Neuronal stem cell (in vitro differentiated cells): ENCODE results near the gene PKNOX2.

Experiments used
- DNase-seq: peaks from one replicate; pipeline ENCODE4 v3.0.0-alpha.2; 2013; ENCODE audit warnings: low spot score
- H2AFZ ChIP-seq: one replicate; pipeline ENCODE4 v1.6.1; 2013; ENCODE audit warnings: mild to moderate bottlenecking, low read length, inconsistent platforms
- H2AK5ac ChIP-seq: 2 replicates; pipeline ENCODE4 v1.6.1; 2013; ENCODE audit warnings: low read depth, mild to moderate bottlenecking, inconsistent platforms, low read length, moderate library complexity, mixed read lengths
- H2BK120ac ChIP-seq: 2 replicates; pipeline ENCODE4 v1.6.1; 2013; ENCODE audit warnings: low read depth, mild to moderate bottlenecking, inconsistent platforms, low read length, moderate library complexity, mixed read lengths
- H2BK12ac ChIP-seq: one replicate; pipeline ENCODE4 v1.6.1; 2013; ENCODE audit warnings: low read length, inconsistent platforms
- H2BK15ac ChIP-seq: 2 replicates; pipeline ENCODE4 v1.6.1; 2013; ENCODE audit warnings: mild to moderate bottlenecking, low read length, inconsistent platforms, mixed read lengths
- H2BK5ac ChIP-seq: one replicate; pipeline ENCODE4 v1.6.1; 2013; ENCODE audit warnings: inconsistent platforms, mild to moderate bottlenecking, low read length, moderate library complexity
- H3K14ac ChIP-seq: one replicate; pipeline ENCODE4 v1.6.1; 2013; ENCODE audit warnings: low read length, inconsistent platforms
- H3K18ac ChIP-seq: 2 replicates; pipeline ENCODE4 v1.6.1; 2013; ENCODE audit warnings: low read length, inconsistent platforms
- H3K23ac ChIP-seq: 2 replicates; pipeline ENCODE4 v1.6.1; 2013; ENCODE audit warnings: low read depth, mild to moderate bottlenecking, mixed read lengths, low read length, inconsistent platforms; ENCODE audit not compliant: poor library complexity
- H3K27ac ChIP-seq: replicated peaks from 3 replicates; pipeline ENCODE4 v1.5.1; 2013; ENCODE audit warnings: low read length, inconsistent platforms
- H3K27me3 ChIP-seq, 3 experiments: 2 replicates each; pipeline ENCODE4 v1.6.1; 2013; ENCODE audit warnings: low read length in 3 of 3, mild to moderate bottlenecking in 2 of 3, inconsistent platforms in 1 of 3, low read depth in 1 of 3, mixed read lengths in 1 of 3, moderate library complexity in 1 of 3; ENCODE audit not compliant: control insufficient read depth in 3 of 3, insufficient read depth in 3 of 3
- H3K36me3 ChIP-seq, 2 donors: replicated peaks in 1 of 2; 2 replicates each; pipeline ENCODE4 v1.6.1; 2013; ENCODE audit warnings: low read length in 2 of 2; ENCODE audit not compliant: control insufficient read depth in 2 of 2, insufficient read depth in 2 of 2
- H3K4ac ChIP-seq: 2 replicates; pipeline ENCODE4 v1.6.1; 2013; ENCODE audit warnings: inconsistent platforms, mild to moderate bottlenecking, low read length, moderate library complexity
- H3K4me1 ChIP-seq, 2 donors: 1 replicate in 1 of 2; 2 replicates in 1 of 2; pipeline ENCODE4 v1.6.1; 2013; ENCODE audit warnings: low read length in 2 of 2, low read depth in 1 of 2; ENCODE audit not compliant: control insufficient read depth in 2 of 2, insufficient read depth in 1 of 2
- H3K4me2 ChIP-seq: one replicate; pipeline ENCODE4 v1.6.1; 2013; ENCODE audit warnings: mild to moderate bottlenecking, low read length, inconsistent platforms; ENCODE audit not compliant: insufficient read depth, poor library complexity, severe bottlenecking
- H3K4me3 ChIP-seq, 2 donors: 2 replicates each; pipeline ENCODE4 v1.5.1; 2013; ENCODE audit warnings: low read length in 2 of 2, mild to moderate bottlenecking in 2 of 2, inconsistent platforms in 1 of 2, moderate library complexity in 1 of 2
- H3K79me1 ChIP-seq: one replicate; pipeline ENCODE4 v1.6.1; 2013; ENCODE audit warnings: low read depth, mild to moderate bottlenecking, inconsistent platforms, low read length, moderate library complexity
- H3K9ac ChIP-seq: one replicate; pipeline ENCODE4 v1.6.1; 2013; ENCODE audit warnings: mild to moderate bottlenecking, low read depth, low read length, inconsistent platforms; ENCODE audit not compliant: poor library complexity
- H3K9me3 ChIP-seq, 2 donors: replicated peaks in 1 of 2; 2 replicates each; pipeline versions ENCODE3 to v1.6.1; 2013; ENCODE audit warnings: low read length in 2 of 2, mild to moderate bottlenecking in 2 of 2, inconsistent platforms in 1 of 2, low read depth in 1 of 2, mixed read lengths in 1 of 2, moderate library complexity in 1 of 2; ENCODE audit not compliant: control insufficient read depth in 2 of 2, insufficient read depth in 1 of 2
- H4K8ac ChIP-seq: one replicate; pipeline ENCODE4 v1.6.1; 2013; ENCODE audit warnings: low read depth, mild to moderate bottlenecking, inconsistent platforms, low read length, moderate library complexity
- H4K91ac ChIP-seq: one replicate; pipeline ENCODE4 v1.6.1; 2013; ENCODE audit warnings: low read length, low read depth, mild to moderate bottlenecking, inconsistent platforms; ENCODE audit not compliant: poor library complexity
- WGBS, 2 donors: extraction: QIAGEN DNeasy Blood & Tissue Kit; methylation state at CpG; one replicate each; pipeline ENCODE4 v1.1.7; 2013; ENCODE audit warnings: missing lambda C conversion rate in 2 of 2, mixed read lengths in 1 of 2; ENCODE audit not compliant: insufficient read length in 2 of 2, insufficient replicate concordance in 1 of 2; ENCODE audit errors: extremely low coverage in 2 of 2; 5-methylcytosine and 5-hydroxymethylcytosine counted together

Gene PKNOX2

GRCh38 chr11:125359130-125359529, 194.6 kb downstream of the PKNOX2 start:
- peaks cover 3 to 60% of the 10 kb centered on the region in 2 donors for H3K36me3 ChIP-seq
- peak overlapping the region; percentile 7 for H2AK5ac ChIP-seq
- H3K4ac ChIP-seq, result no peak overlapping the region
- H3K4me3 ChIP-seq, result peak overlapping the region in 1 of 2 donors; percentile 62
- H3K27me3 ChIP-seq, result no peaks in the 10 kb centered on the region
- H4K8ac ChIP-seq, result no peak overlapping the region
- H3K4me1 ChIP-seq, result peaks cover 15 to 17% of the 10 kb centered on the region in 2 donors
- H3K27ac ChIP-seq, result no peak overlapping the region
- no peak overlapping the region for H2BK12ac ChIP-seq
- H3K18ac ChIP-seq, result peak overlapping the region; percentile 5
- no peak overlapping the region for H4K91ac ChIP-seq
- no peak overlapping the region for H2BK5ac ChIP-seq
- no peaks in the 10 kb centered on the region for H3K79me1 ChIP-seq
- H3K4me2 ChIP-seq, result no peak overlapping the region
- no peaks in the 10 kb centered on the region for H3K9me3 ChIP-seq
- H3K9ac ChIP-seq, result no peak overlapping the region
- no peak for DNase-seq
- no peak overlapping the region for H2BK120ac ChIP-seq
- no peak overlapping the region for H2AFZ ChIP-seq
- WGBS, 2 donors, result no CpG with 5 or more reads among the region's 9 CpGs
- H2BK15ac ChIP-seq, result peak overlapping the region; percentile 1
- H3K14ac ChIP-seq, result peak overlapping the region; percentile 11
- H3K23ac ChIP-seq, result no peak overlapping the region

- no peak overlapping the region for H3K9ac ChIP-seq
- no peak overlapping the region for H4K8ac ChIP-seq
- H3K4me1 ChIP-seq, result peaks cover 13 to 15% of the 10 kb centered on the region in 2 donors
- H2BK5ac ChIP-seq, result no peak overlapping the region
- H3K27me3 ChIP-seq, result no peaks in the 10 kb centered on the region
- H3K9me3 ChIP-seq, result no peaks in the 10 kb centered on the region
- H2AK5ac ChIP-seq, result no peak overlapping the region
- H3K79me1 ChIP-seq, result no peaks in the 10 kb centered on the region
- H3K4me2 ChIP-seq, result no peak overlapping the region
- no peak overlapping the region for H2BK120ac ChIP-seq
- no peak overlapping the region for H3K23ac ChIP-seq
- H2BK12ac ChIP-seq, result no peak overlapping the region
- H4K91ac ChIP-seq, result no peak overlapping the region
- no peak overlapping the region for H3K14ac ChIP-seq
- peaks cover 4 to 63% of the 10 kb centered on the region in 2 donors for H3K36me3 ChIP-seq
- H3K4me3 ChIP-seq, result no peak overlapping the region
- H2BK15ac ChIP-seq, result no peak overlapping the region
- H3K18ac ChIP-seq, result no peak overlapping the region
- WGBS, 2 donors, result no CpG with 5 or more reads among the region's 7 CpGs
- no peak overlapping the region for H2AFZ ChIP-seq
- no peak overlapping the region for H3K4ac ChIP-seq
- no peak for DNase-seq
- no peak overlapping the region for H3K27ac ChIP-seq
Measured at GRCh38 chr11:125360066-125360465, 195.5 kb downstream of the PKNOX2 start.

GRCh38 chr11:125364121-125364826, 199.7 kb downstream of the PKNOX2 start:
- no peak overlapping the region for H2BK15ac ChIP-seq
- peaks cover 4 to 74% of the 10 kb centered on the region in 2 donors for H3K36me3 ChIP-seq
- no peak overlapping the region for H3K4me2 ChIP-seq
- no peak overlapping the region for H3K4me3 ChIP-seq
- H2BK5ac ChIP-seq, result no peak overlapping the region
- H2BK12ac ChIP-seq, result no peak overlapping the region
- no peak overlapping the region for H2AK5ac ChIP-seq
- H3K27me3 ChIP-seq, result no peaks in the 10 kb centered on the region
- H3K4me1 ChIP-seq, result peaks cover 0 to 2% of the 10 kb centered on the region in 2 donors
- H3K9me3 ChIP-seq, result peaks cover 0 to 1% of the 10 kb centered on the region in 2 donors
- H2AFZ ChIP-seq, result no peak overlapping the region
- no peak for DNase-seq
- H3K79me1 ChIP-seq, result no peaks in the 10 kb centered on the region
- H3K4ac ChIP-seq, result no peak overlapping the region
- no peak overlapping the region for H3K9ac ChIP-seq
- no peak overlapping the region for H3K18ac ChIP-seq
- no peak overlapping the region for H3K14ac ChIP-seq
- no CpG with 5 or more reads among the region's 11 CpGs for WGBS, 2 donors
- no peak overlapping the region for H4K8ac ChIP-seq
- H3K27ac ChIP-seq, result no peak overlapping the region
- no peak overlapping the region for H4K91ac ChIP-seq
- H3K23ac ChIP-seq, result no peak overlapping the region
- no peak overlapping the region for H2BK120ac ChIP-seq

GRCh38 chr11:125365196-125365931, 200.8 kb downstream of the PKNOX2 start:
- Histone ChIP-seq H3K4me3 (no peak overlapping the region), H2BK5ac (no peak overlapping the region), H3K4me1 (peaks cover 1 to 5% of the 10 kb centered on the region in 2 donors), H3K4me2 (no peak overlapping the region), H3K4ac (no peak overlapping the region), H2BK120ac (no peak overlapping the region), H3K18ac (no peak overlapping the region), H3K36me3 (peaks cover 4 to 80% of the 10 kb centered on the region in 2 donors), H3K23ac (no peak overlapping the region), H2AFZ (no peak overlapping the region), H3K79me1 (no peaks in the 10 kb centered on the region), H2BK12ac (no peak overlapping the region), H4K91ac (no peak overlapping the region), H3K9ac (no peak overlapping the region), H3K9me3 (peaks cover 0 to 1% of the 10 kb centered on the region in 2 donors), H3K14ac (no peak overlapping the region), H2BK15ac (no peak overlapping the region), H2AK5ac (no peak overlapping the region), H3K27me3 (peaks cover 0 to 4% (median 0%) of the 10 kb centered on the region in 3 experiments), H3K27ac (no peak overlapping the region), H4K8ac (no peak overlapping the region)
- DNase-seq, result no peak
- no CpG with 5 or more reads among the region's 7 CpGs for WGBS, 2 donors
